IPS DF 6.9 (cell line): ENCODE data around the gene IL17RD.

Experiments used
- DNase-seq: peaks from one replicate; pipeline ENCODE4 v3.0.0-alpha.2; 2013; ENCODE audit warnings: low read depth, low spot score
- H3K27ac ChIP-seq: one replicate; pipeline ENCODE4 v1.5.1; 2013; ENCODE audit warnings: low read length, control low read depth
- H3K27me3 ChIP-seq: 2 replicates; pipeline ENCODE4 v1.6.1; 2013; ENCODE audit warnings: mild to moderate bottlenecking, low read length; ENCODE audit not compliant: control insufficient read depth, insufficient read depth
- H3K36me3 ChIP-seq: 2 replicates; pipeline ENCODE4 v1.6.1; 2013; ENCODE audit warnings: low read length; ENCODE audit not compliant: control insufficient read depth, insufficient read depth
- H3K4me1 ChIP-seq: 2 replicates; pipeline ENCODE4 v1.6.1; 2013; ENCODE audit warnings: low read length; ENCODE audit not compliant: control insufficient read depth, insufficient read depth
- H3K4me3 ChIP-seq: 2 replicates; pipeline ENCODE4 v1.5.1; 2013; ENCODE audit warnings: mild to moderate bottlenecking, low read length
- H3K9me3 ChIP-seq: 2 replicates; pipeline ENCODE4 v1.6.1; 2013; ENCODE audit warnings: low read length, inconsistent platforms; ENCODE audit not compliant: control insufficient read depth, insufficient read depth
- WGBS: extraction: QIAGEN DNeasy Blood & Tissue Kit; methylation state at CpG from one replicate; pipeline ENCODE4 v1.1.7; 2013; ENCODE audit warnings: mixed read lengths, missing lambda C conversion rate; ENCODE audit not compliant: insufficient read length, insufficient coverage; 5-methylcytosine and 5-hydroxymethylcytosine counted together

IL17RD gene

DNA sequence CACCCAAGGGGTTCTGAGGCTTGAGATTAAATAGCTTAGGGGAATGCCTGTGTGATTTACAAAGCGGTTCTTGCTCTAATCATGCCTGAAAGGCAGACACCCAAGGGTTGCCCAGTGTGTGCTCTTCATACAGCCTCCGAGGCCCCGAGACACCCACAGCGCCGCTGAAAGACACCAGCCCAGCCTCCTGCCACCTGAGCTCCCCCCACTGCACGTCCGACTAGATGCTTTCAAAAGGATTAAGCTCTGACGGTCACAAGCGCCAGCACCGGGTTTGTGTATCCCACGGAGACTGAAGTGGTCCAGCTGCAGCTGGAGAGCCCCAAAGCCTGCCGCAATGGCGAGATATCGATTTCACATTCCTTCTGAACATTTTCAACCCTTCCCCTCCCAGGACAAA lies 54.4 kb downstream of the IL17RD start:
- no CpG with 5 or more reads among the region's 14 CpGs for WGBS
- Histone ChIP-seq H3K27me3 (no peaks in the 10 kb centered on the region), H3K4me3 (no peak overlapping the region), H3K9me3 (no peaks in the 10 kb centered on the region), H3K4me1 (no peaks in the 10 kb centered on the region), H3K27ac (no peak overlapping the region), H3K36me3 (no peaks in the 10 kb centered on the region)
- DNase-seq, result no peak

DNA sequence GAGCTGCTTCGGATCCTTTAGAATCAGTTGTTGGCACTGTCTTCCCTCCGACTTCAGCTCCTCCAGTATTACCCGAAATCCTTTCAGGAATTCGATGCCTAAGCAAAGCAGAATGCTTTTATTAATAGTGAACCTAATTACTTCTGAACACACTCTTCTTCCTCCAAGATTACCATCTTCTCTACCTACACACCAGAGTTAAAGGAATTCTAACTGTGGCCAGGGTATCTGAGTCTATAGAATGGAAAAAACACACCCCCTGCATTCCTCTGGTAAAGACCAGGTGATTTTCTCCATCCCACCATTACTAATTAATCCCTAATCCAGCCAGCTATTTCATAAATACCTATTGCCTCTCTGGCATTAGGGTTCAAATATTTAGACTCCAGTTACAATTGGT lies 54.9 kb downstream of the IL17RD start:
- Histone ChIP-seq H3K4me1 (no peaks in the 10 kb centered on the region), H3K36me3 (no peaks in the 10 kb centered on the region), H3K4me3 (no peak overlapping the region), H3K27ac (no peak overlapping the region), H3K9me3 (no peaks in the 10 kb centered on the region), H3K27me3 (no peaks in the 10 kb centered on the region)
- no peak for DNase-seq
- WGBS, result no CpG with 5 or more reads among the region's 4 CpGs

DNA sequence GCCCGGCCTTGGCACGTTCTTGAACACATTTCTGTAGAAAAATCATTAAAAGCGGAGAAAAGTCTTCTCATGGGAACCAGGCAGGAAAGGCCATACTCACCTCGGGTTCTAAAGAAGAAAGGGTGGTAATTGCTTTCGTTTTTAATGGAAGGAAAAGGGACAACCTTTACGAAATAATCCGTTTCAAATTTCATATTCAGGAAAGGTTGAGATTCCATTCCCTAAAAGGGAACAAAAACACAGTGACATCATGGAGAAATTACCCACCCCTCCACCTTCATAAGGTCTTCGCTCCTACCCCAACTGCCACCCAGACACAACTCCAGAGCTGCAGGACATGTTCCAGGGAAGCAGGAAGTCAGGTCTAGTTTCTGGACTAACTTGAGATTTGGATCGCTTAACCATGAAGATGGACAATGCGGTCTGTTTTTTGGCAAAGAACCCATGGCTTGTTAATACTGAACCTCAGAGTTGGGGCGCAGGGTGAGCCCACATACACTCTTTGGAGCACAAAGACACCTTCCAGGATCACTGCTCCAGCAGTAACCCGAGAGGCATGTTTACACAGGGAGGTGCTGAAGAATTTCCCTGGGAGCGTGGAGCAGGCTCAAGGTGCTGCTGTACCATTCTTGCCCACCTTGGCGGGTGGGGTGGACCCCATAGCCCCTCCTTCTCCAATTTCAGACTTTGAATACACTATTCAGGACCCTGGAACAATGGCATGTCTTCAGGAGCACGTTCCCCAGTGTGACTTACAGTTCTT lies 55.5 kb downstream of the IL17RD start:
- Histone ChIP-seq H3K27ac (no peak overlapping the region), H3K9me3 (no peaks in the 10 kb centered on the region), H3K4me1 (no peaks in the 10 kb centered on the region), H3K27me3 (no peaks in the 10 kb centered on the region), H3K4me3 (no peak overlapping the region), H3K36me3 (no peaks in the 10 kb centered on the region)
- no peak for DNase-seq
- no CpG with 5 or more reads among the region's 15 CpGs for WGBS

DNA sequence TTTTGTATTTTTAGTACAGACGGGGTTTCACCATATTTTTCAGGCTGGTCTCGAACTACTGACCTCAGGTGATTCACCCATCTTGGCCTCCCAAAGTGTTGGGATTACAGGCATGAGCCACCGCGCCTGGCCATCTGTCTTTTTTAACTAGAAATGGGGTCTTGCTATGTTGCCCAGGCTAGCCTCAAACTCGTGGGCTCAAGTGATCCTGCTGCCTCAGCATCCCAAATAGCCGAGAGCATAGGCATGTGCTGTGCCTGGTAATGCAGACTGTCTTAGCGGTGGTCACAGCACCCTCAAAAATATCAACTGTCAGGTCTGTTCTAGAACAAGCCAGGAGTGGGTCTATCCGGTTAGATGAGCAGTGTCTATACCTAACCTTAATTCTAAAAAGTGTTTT lies 56.5 kb downstream of the IL17RD start:
- no CpG with 5 or more reads among the region's 8 CpGs for WGBS
- DNase-seq, result no peak

DNA sequence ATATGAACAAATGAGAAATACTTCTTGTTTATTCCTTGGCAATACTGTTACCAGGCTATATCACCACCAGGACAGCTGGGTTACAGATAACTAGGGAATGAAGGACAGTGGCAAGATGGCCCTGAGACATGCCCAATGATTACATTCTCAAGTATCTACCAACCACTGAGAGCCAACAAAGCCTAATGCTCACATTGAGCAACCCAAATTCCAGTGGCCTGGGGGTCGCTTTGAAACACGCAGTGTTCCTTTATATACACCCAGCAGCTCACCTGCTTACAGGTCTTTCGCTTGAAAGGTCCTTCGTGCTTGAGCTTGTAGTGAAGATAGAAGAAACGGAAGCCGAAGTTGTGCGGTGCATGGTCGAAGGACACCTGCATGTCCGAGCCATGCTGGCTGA lies 59.6 kb downstream of the IL17RD start:
- no CpG with 5 or more reads among the region's 9 CpGs for WGBS
- Histone ChIP-seq H3K4me3 (no peak overlapping the region), H3K36me3 (no peaks in the 10 kb centered on the region; the same call in 1 of the 2 replicates), H3K27ac (no peak overlapping the region), H3K27me3 (no peaks in the 10 kb centered on the region), H3K4me1 (no peaks in the 10 kb centered on the region), H3K9me3 (no peaks in the 10 kb centered on the region)
- no peak for DNase-seq

More for the DNA sequence above, 56.5 kb downstream of the IL17RD start:
- Histone ChIP-seq H3K4me1 (no peaks in the 10 kb centered on the region), H3K4me3 (no peak overlapping the region), H3K36me3 (no peaks in the 10 kb centered on the region), H3K9me3 (no peaks in the 10 kb centered on the region), H3K27ac (no peak overlapping the region), H3K27me3 (no peaks in the 10 kb centered on the region)

DNA sequence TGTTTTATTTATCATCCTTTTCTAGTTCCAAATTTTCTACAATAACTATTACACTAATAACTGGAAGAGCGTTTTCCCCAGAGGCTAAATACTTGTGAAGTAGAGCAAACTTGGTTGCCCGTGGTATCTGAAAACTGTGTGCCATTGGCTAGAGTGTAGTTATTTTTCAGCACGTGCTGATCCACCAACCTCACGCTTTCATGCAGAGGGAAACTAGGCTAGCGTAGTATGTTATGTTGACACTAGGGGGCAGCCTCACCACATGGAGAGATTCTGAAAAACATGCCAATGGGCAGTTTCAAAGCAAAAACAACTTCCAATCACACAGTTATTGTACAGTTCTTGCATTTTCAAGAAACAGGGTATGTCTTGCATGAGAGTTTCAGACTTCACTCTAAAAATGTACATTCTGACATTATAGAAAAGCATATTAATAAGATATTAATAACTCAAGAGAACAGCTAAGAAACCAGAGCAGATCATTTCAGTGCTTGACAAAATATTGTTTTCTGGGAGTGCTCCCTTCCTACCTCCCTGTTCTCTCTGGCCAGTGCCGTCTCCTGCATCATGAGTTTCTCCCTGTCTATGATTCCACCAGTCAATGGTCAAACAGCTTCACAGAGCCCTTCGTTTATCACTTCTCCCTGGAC lies 65.0 kb downstream of the IL17RD start:
- DNase-seq, result no peak
- Histone ChIP-seq H3K4me1 (no peaks in the 10 kb centered on the region), H3K9me3 (no peaks in the 10 kb centered on the region), H3K36me3 (peaks cover 11% of the 10 kb centered on the region), H3K4me3 (no peak overlapping the region), H3K27me3 (no peaks in the 10 kb centered on the region), H3K27ac (no peak overlapping the region)
- WGBS, result no CpG with 5 or more reads among the region's 7 CpGs

DNA sequence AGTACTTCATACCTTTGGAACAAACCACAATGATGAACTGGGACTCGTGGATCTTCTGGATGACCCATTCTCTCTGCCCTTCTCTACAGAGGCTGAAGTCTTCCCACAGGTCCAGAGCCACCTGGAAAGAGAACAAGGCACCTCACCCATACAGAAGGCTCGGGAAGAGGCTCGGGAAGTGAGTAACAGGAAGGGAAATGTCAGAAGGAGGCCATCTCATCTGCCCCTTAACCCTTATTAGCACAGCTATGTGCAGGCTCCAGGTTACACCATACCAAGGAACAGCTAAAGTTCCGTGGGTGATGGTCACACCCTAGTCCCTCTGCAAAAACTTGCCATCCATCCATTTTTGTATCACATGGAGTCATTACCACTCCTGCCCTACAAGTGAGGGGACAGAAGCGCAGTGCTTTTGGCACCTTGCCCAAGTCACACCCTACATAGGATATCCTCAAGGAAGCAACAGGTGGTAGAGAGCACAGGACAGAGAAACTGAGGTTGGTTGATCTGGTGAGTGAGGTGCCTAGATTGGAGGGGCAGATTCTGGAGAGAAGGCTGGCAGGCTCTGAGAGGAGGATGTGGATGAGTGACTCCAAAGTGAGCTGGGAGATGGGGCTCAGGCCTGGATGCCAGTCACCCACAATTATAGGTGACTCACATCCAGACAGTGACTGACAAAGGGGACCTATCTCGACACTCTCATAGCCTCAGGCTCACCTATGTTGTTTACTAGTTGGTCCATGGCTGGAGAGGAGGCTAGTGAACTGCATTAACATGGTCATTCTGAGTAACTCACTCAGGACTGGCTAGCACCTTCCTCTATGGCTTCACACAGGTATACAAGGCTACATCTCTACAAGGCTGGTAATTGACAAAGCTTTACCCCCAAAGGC lies 66.5 kb downstream of the IL17RD start:
- WGBS, result no CpG with 5 or more reads among the region's 6 CpGs

DNA sequence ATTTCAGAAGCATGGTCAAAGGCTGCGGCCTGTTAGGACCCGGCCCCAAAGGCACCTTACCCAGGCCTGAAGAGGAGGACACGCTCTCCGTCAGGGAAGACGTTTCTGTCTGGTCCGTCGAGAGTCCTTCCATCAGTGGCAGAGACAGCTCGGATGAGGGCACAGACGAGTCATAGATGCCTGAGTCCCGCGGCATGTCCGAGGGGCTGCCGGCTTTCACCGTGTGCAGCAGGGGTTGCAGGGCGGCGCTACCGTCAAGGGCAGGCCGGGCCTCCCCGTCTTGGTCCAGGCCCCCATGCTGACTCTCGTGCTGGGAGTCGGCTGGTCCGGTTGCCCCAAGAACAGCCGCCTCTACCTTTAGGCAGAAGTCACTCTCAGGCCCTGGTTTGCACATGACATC lies 67.6 kb downstream of the IL17RD start:
- Histone ChIP-seq H3K36me3 (peaks cover 11% of the 10 kb centered on the region), H3K27me3 (no peaks in the 10 kb centered on the region)
- WGBS, result no CpG with 5 or more reads among the region's 23 CpGs

More for the DNA sequence above, 66.5 kb downstream of the IL17RD start:
- Histone ChIP-seq H3K36me3 (peaks cover 11% of the 10 kb centered on the region), H3K27ac (no peak overlapping the region), H3K4me3 (no peak overlapping the region), H3K27me3 (no peaks in the 10 kb centered on the region), H3K9me3 (no peaks in the 10 kb centered on the region), H3K4me1 (no peaks in the 10 kb centered on the region)
- no peak for DNase-seq

DNA sequence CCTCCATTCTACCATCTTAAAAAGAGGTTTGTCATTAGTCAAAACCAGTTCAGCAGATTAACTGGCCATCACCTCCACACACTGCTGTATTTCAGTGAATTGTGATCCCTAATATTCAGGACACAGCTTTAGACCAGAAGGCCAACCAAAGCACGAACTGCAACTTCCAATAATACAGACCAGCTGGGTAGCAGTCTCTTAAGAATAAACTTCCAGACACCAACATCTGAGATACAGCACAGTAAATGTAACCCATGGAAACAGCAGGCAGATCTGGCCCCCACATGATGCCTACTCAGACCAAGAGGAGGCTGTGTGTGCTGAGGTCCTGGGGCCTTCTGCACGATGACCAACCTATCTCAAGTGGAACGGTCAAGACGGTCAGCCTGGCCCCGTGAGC lies 69.8 kb downstream of the IL17RD start:
- Histone ChIP-seq H3K27ac (no peak overlapping the region), H3K4me3 (no peak overlapping the region), H3K4me1 (no peaks in the 10 kb centered on the region), H3K36me3 (peaks cover 11% of the 10 kb centered on the region), H3K9me3 (no peaks in the 10 kb centered on the region), H3K27me3 (no peaks in the 10 kb centered on the region)
- no CpG with 5 or more reads among the region's 5 CpGs for WGBS
- DNase-seq, result no peak

More for the DNA sequence above, 67.6 kb downstream of the IL17RD start:
- Histone ChIP-seq H3K27ac (no peak overlapping the region), H3K9me3 (no peaks in the 10 kb centered on the region), H3K4me3 (no peak overlapping the region), H3K4me1 (no peaks in the 10 kb centered on the region)
- DNase-seq, result no peak

DNA sequence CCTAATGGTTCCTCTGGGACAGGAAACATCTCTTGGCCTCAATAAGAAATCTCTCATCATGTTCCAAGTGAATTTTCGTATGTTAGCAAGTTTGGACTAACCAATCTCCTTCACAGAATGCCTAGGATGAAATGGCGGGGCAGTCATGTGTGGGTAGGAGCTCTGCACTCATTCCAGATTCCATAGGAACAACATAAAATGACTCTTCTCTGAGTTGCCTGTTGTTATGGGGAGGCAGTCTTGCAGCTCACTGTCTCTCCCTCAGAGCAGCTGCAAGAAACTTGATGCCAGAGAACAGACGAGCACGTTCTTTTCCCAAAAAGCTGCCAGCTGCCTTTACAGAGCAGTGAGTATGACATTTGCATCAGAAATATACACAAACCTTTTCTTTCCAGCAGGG lies 70.6 kb downstream of the IL17RD start:
- DNase-seq, result no peak
- Histone ChIP-seq H3K4me1 (no peaks in the 10 kb centered on the region), H3K27me3 (no peaks in the 10 kb centered on the region), H3K9me3 (no peaks in the 10 kb centered on the region), H3K27ac (no peak overlapping the region), H3K36me3 (peaks cover 11% of the 10 kb centered on the region), H3K4me3 (no peak overlapping the region)
- no CpG with 5 or more reads among the region's 4 CpGs for WGBS
